ENCODE measurements around the gene CCR6.

CCR6 gene

GRCh38 chr6:167134448-167135328, 11.8 kb downstream of the CCR6 start:
- Histone ChIP-seq H3K27me3 (ENCODE audit: insufficient read depth, poor library complexity, severe bottlenecking) (no peaks in the 10 kb centered on the region), H3K27ac (replicated peaks) (no peak overlapping the region), H3K4me3 (replicated peaks; ENCODE audit: insufficient read depth, low read length) (no peak overlapping the region)
- DNase-seq (ENCODE audit: low read depth in 1 of 2, low spot score in 1 of 2), result no peak
- TF ChIP-seq CTCF (IDR thresholded peaks at IDR 0.05; ENCODE audit: insufficient read depth, low read length), result no peak
- TF ChIP-seq REST (IDR thresholded peaks at IDR 0.05; ENCODE audit: insufficient replicate concordance, low read depth), result no peak
- TF ChIP-seq SPI1 (IDR thresholded peaks at IDR 0.05; ENCODE audit: borderline replicate concordance, low read depth), result no peak
- TF ChIP-seq GABPA (IDR thresholded peaks at IDR 0.05; ENCODE audit: low read depth), result no peak
- no peak for TF ChIP-seq POLR2AphosphoS5 (IDR thresholded peaks at IDR 0.05; ENCODE audit: low read depth)

- H3K4me3 ChIP-seq (replicated peaks; ENCODE audit: insufficient read depth, low read length), result no peak overlapping the region
- TF ChIP-seq GABPA (IDR thresholded peaks at IDR 0.05; ENCODE audit: low read depth) (no peak), SPI1 (IDR thresholded peaks at IDR 0.05; ENCODE audit: borderline replicate concordance, low read depth) (no peak), POLR2AphosphoS5 (IDR thresholded peaks at IDR 0.05; ENCODE audit: low read depth) (no peak), CTCF (IDR thresholded peaks at IDR 0.05; ENCODE audit: insufficient read depth, low read length) (no peak), REST (IDR thresholded peaks at IDR 0.05; ENCODE audit: insufficient replicate concordance, low read depth) (no peak)
- DNase-seq (ENCODE audit: low read depth in 1 of 2, low spot score in 1 of 2), result no peak
- H3K27ac ChIP-seq (replicated peaks), result no peak overlapping the region
- H3K27me3 ChIP-seq (ENCODE audit: insufficient read depth, poor library complexity, severe bottlenecking), result no peaks in the 10 kb centered on the region
Observed at GRCh38 chr6:167136376-167136775, 13.5 kb downstream of the CCR6 start.

- no peaks in the 10 kb centered on the region for H3K27me3 ChIP-seq (ENCODE audit: insufficient read depth, poor library complexity, severe bottlenecking)
- peak in 1 of 2 experiments; percentile 25 for DNase-seq (ENCODE audit: low read depth in 1 of 2, low spot score in 1 of 2)
- TF ChIP-seq GABPA (IDR thresholded peaks at IDR 0.05; ENCODE audit: low read depth), result no peak
- TF ChIP-seq SPI1 (IDR thresholded peaks at IDR 0.05; ENCODE audit: borderline replicate concordance, low read depth), result no peak
- TF ChIP-seq REST (IDR thresholded peaks at IDR 0.05; ENCODE audit: insufficient replicate concordance, low read depth), result no peak
- TF ChIP-seq POLR2AphosphoS5 (IDR thresholded peaks at IDR 0.05; ENCODE audit: low read depth), result no peak
- no peak for TF ChIP-seq CTCF (IDR thresholded peaks at IDR 0.05; ENCODE audit: insufficient read depth, low read length)
- H3K27ac ChIP-seq (replicated peaks), result no peak overlapping the region
- no peak overlapping the region for H3K4me3 ChIP-seq (replicated peaks; ENCODE audit: insufficient read depth, low read length)
Observed at GRCh38 chr6:167137081-167137480, 14.2 kb downstream of the CCR6 start.
